Aorta (tissue), 5 donors: ENCODE data around the gene ZFP62. TPM values are rescaled to one million over a fixed set of nuclear protein-coding genes. Genes with fewer than 3 reads are reported as not detected.
"Not testable (repeated sequence)": the region's sequence is repeated elsewhere in the genome, so short reads cannot be mapped to it uniquely, and the experiment has no call there.

Source experiments
- ATAC-seq: fragments of 200-7000 bp; cut with Tn5 transposase; one replicate; pipeline ENCODE4 v1.9.1; 2022; ENCODE audit warnings: moderate library complexity; ENCODE audit not compliant: low FRiP score
- DNase-seq, 2 donors: peaks; one replicate each; pipeline ENCODE4 v3.0.0-alpha.2; 2020
- H3K27ac ChIP-seq, 2 donors: one replicate each; pipeline ENCODE4 v1.5.1; 2013; ENCODE audit warnings: low read length in 2 of 2, mild to moderate bottlenecking in 2 of 2, moderate library complexity in 2 of 2, control low read depth in 1 of 2, inconsistent platforms in 1 of 2, low read depth in 1 of 2
- H3K27me3 ChIP-seq, 2 donors: one replicate each; pipeline ENCODE4 v1.6.1; 2013; ENCODE audit warnings: control low read depth in 1 of 2, low read length in 1 of 2, mild to moderate bottlenecking in 1 of 2, moderate library complexity in 1 of 2; ENCODE audit not compliant: insufficient read depth in 2 of 2, control insufficient read depth in 1 of 2
- H3K36me3 ChIP-seq, 2 donors: one replicate each; pipeline ENCODE4 v1.6.1; 2013; ENCODE audit warnings: control low read depth in 1 of 2, low read length in 1 of 2, mild to moderate bottlenecking in 1 of 2; ENCODE audit not compliant: insufficient read depth in 2 of 2, control insufficient read depth in 1 of 2
- H3K4me1 ChIP-seq, 2 donors: one replicate each; pipeline ENCODE4 v1.6.1; 2013; ENCODE audit warnings: low read length in 2 of 2, control low read depth in 1 of 2, mild to moderate bottlenecking in 1 of 2, moderate library complexity in 1 of 2; ENCODE audit not compliant: insufficient read depth in 2 of 2, control insufficient read depth in 1 of 2
- H3K4me3 ChIP-seq, 2 donors: one replicate each; pipeline ENCODE4 v1.5.1; 2013; ENCODE audit warnings: low read length in 2 of 2, control low read depth in 1 of 2, mild to moderate bottlenecking in 1 of 2
- H3K9me3 ChIP-seq: one replicate; pipeline ENCODE4 v1.6.1; 2013; ENCODE audit warnings: mild to moderate bottlenecking, low read length; ENCODE audit not compliant: control insufficient read depth
- WGBS, 2 donors: extraction: QIAGEN DNeasy Blood & Tissue Kit; methylation state at CpG; one replicate each; pipeline ENCODE4 v1.1.7; 2013; 5-methylcytosine and 5-hydroxymethylcytosine counted together
- intact Hi-C, 2 donors: fragments of 100-400 bp; cut with DNase I; formaldehyde crosslinking; loops; one replicate each; pipeline versions ENCODE4 v1.14.2 to v1.15.0; 2022
- polyA plus RNA-seq, 2 donors: library from polyadenylated mRNA; stranded (reverse); fragments of 200-250 nt; gene quantifications; one replicate each; pipeline ENCODE4 v1.2.3, GENCODE V29; 2013
- total RNA-seq, 2 donors: library from RNA; stranded (reverse); fragmentation: NEBNext Ultra II Directional; extraction: Animal tissue kit (Norgen Biotek cat#: 25700); gene quantifications; one replicate each; pipeline ENCODE4 v1.2.1, GENCODE V29; 2021
- donor health status: healthy with polysubstance abuse.
- donor health status: Bipolar disorder and iron deficiency.
- donor health status: DM: no; HTN: no; CAD: no.
- donor health status: DM: no; HTN: no; CAD: no.
- donor health status: DM: yes; HTN: yes; CAD: no.

The ZFP62 gene
- total and polyA plus RNA-seq, 4 donors = 6.5 to 24.7 (median 16.1) TPM

GRCh38 chr5:180898621-180899246 lies 37.7 kb upstream of the ZFP62 start, which contains the start of gene BTNL8:
Gene BTNL8, plus strand, starts transcription at chr5:180899159. Its CDS starts 152 bp downstream, at chr5:180899311.
- Histone ChIP-seq H3K36me3 (no peaks in the 10 kb centered on the region), H3K4me3 (no peak within 1 kb of the TSS), H3K4me1 (no peaks in the 10 kb centered on the region), H3K9me3 (no peaks in the 10 kb centered on the region), H3K27me3 (no peaks in the 10 kb centered on the region), H3K27ac (no peak within 1 kb of the TSS)
- ATAC-seq (no peak), DNase-seq (no peak)
- intact Hi-C loops = no loop called here
- 85 to 90% methylated on average over 9 of the region's 9 CpGs for WGBS, 2 donors

DNA sequence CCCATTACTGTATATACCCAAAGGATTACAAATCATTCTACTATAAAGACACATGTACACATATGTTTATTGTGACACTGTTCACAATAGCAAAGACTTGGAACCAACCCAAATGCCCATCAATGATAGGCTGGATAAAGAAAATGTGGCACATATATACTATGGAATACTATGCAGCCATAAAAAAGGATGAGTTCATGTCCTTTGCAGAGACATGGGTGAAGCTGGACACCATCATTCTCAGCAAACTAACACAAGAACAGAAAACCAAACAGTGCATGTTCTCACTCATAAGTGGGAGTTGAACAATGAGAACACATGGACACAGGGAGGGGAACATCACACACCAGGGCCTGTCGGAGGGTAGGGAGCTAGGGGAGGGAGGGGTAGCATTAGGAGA lies 34.3 kb upstream of the ZFP62 start:
- H3K27ac ChIP-seq, H3K27me3 ChIP-seq, H3K4me3 ChIP-seq, ATAC-seq, DNase-seq, H3K9me3 ChIP-seq, H3K36me3 ChIP-seq, H3K4me1 ChIP-seq, intact Hi-C loops: not testable (repeated sequence)
- 82 to 88% methylated on average over 1 of the region's 1 CpG for WGBS, 2 donors

DNA sequence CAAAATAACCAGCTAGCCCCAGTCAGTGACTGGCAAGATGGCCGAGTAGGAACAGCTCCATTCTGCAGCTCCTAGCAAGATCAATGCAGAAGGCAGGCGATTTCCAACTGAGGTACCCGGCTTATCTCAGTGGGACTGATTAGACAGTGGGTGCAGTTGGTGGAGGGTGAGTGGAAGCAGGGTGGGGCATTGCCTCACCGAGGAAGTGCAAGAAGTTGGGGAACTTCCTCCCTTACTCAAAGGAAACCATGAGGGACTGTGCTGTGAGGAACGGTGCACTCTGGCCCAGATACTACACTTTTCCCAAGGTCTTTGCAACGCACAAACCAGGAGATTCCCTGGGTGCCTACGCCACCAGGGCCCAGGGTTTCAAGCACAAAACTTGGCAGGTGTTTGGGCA lies 28.3 kb upstream of the ZFP62 start:
- WGBS, 2 donors = 71 to 74% methylated on average over 7 of the region's 7 CpGs

GRCh38 chr5:180885845-180886529 lies 24.9 kb upstream of the ZFP62 start:
- ATAC-seq, H3K27me3 ChIP-seq, H3K9me3 ChIP-seq, H3K4me3 ChIP-seq, H3K4me1 ChIP-seq, intact Hi-C loops, H3K36me3 ChIP-seq, H3K27ac ChIP-seq, DNase-seq: not testable (repeated sequence)
- WGBS, 2 donors = 62 to 63% methylated on average over 11 of the region's 11 CpGs

More for the DNA sequence above, 28.3 kb upstream of the ZFP62 start:
- no peaks in the 10 kb centered on the region for H3K36me3 ChIP-seq
- no peaks in the 10 kb centered on the region for H3K4me1 ChIP-seq
- intact Hi-C loops = no loop called here
- H3K4me3 ChIP-seq = no peak overlapping the region
- H3K9me3 ChIP-seq = peaks cover 5% of the 10 kb centered on the region
- ATAC-seq (no peak), DNase-seq (no peak)
- H3K27ac ChIP-seq = no peak overlapping the region
- no peaks in the 10 kb centered on the region for H3K27me3 ChIP-seq

DNA sequence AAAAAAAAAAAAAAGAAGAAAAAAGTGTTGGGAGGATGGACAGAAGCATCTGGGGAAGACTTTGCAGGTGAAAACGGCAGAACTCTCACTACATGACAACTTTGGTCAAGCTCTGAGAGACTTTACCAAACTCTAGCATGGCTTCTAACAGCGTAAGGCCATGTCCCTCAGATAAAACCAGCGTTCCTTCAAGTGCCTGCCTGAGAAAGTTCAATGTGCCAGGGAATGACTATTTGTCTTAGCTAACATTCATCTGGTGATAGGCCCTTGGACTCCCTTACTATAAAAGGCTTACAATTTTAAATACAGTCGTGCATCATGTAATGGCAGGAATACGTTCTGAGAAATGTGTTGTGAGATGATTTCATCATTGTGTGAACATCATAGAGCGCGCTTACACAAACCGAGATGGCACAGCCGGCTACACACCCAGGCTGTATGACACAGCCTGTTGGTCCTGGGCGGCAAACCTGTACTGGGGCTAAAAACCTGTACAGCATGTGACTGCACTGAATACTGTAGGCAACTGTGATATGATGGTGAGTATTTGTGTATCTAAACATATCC lies 14.9 kb upstream of the ZFP62 start:
- intact Hi-C loops = no loop called here
- H3K4me1 ChIP-seq = no peaks in the 10 kb centered on the region
- 39 to 41% methylated on average over 10 of the region's 10 CpGs for WGBS, 2 donors
- H3K27me3 ChIP-seq = no peaks in the 10 kb centered on the region
- no peak overlapping the region for H3K4me3 ChIP-seq
- ATAC-seq = no peak
- no peaks in the 10 kb centered on the region for H3K36me3 ChIP-seq
- no peak for DNase-seq
- H3K27ac ChIP-seq = no peak overlapping the region
- no peaks in the 10 kb centered on the region for H3K9me3 ChIP-seq

DNA sequence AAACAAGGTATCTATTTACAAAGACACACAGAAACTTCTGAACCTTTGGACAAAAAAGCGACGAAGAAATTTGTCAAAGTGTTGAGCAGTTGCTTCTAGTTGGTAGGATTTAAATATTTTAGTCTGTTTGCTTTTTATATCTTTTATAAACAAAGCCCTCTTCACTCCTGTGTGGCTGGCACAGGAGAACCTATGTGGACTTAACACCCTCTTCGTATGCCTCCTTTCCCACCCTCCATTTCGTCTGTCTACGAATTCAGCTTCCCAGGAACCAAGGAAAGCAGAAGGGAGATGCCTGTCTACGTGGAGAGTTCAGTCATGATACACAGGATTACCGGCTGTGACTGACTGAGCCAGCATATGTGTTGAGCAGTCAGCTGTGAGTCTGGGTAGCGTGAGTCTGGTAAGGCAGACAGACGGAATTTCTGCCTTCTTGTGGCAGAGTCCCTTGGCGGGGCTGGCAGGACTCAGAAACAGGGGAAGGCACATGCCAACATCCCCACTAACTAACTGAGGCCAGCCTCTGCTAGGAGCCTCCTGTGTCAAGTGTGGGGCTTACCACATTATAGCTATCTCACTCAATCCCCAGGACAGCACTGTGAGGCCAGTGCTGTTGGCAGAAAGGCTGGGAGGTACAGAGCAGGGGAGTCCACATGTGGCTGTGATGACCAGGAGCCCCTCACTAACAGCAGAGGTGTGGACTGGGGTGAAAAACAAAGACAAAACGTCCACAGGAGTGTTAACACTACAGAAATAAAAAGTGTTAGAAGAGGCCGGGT lies 13.9 kb upstream of the ZFP62 start:
- intact Hi-C loops = no loop called here
- H3K36me3 ChIP-seq = no peaks in the 10 kb centered on the region
- H3K4me3 ChIP-seq = no peak overlapping the region
- no peaks in the 10 kb centered on the region for H3K9me3 ChIP-seq
- ATAC-seq (no peak), DNase-seq (no peak)
- no peaks in the 10 kb centered on the region for H3K4me1 ChIP-seq
- no peak overlapping the region for H3K27ac ChIP-seq
- 74 to 81% methylated on average over 12 of the region's 12 CpGs for WGBS, 2 donors
- no peaks in the 10 kb centered on the region for H3K27me3 ChIP-seq

GRCh38 chr5:180873615-180874520 lies 12.8 kb upstream of the ZFP62 start:
- Histone ChIP-seq H3K9me3 (no peaks in the 10 kb centered on the region), H3K27me3 (no peaks in the 10 kb centered on the region), H3K4me1 (no peaks in the 10 kb centered on the region), H3K27ac (no peak overlapping the region), H3K36me3 (no peaks in the 10 kb centered on the region), H3K4me3 (no peak overlapping the region)
- no peak for DNase-seq
- intact Hi-C loops = no loop called here
- 78 to 80% methylated on average over 13 of the region's 13 CpGs for whole genome bisulfite sequencing, 2 donors
- ATAC-seq = no peak

DNA sequence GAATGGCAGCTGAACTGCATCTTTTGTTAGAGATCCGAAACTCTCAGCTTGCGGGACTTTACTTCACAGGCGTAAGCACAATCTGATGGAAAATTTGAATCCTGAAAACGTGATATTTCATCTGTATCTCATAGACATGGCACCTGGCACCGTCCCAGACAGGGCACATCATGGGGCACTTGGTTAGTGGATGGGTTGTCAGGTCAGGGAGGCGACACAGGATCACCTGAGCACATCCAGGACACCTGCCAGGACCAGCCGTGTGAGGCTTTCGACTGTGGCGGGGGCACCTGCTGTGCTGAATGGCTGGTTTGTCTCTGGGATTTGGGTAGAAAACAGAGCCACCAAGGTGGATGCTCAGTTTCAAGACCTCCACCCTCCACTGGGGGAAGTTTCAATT lies 11.3 kb upstream of the ZFP62 start:
- Histone ChIP-seq H3K9me3 (no peaks in the 10 kb centered on the region), H3K27me3 (no peaks in the 10 kb centered on the region), H3K4me3 (no peak overlapping the region), H3K36me3 (no peaks in the 10 kb centered on the region), H3K27ac (no peak overlapping the region), H3K4me1 (no peaks in the 10 kb centered on the region)
- DNase-seq = no peak
- ATAC-seq = no peak
- intact Hi-C loops = no loop called here
- 80 to 83% methylated on average over 9 of the region's 9 CpGs for WGBS, 2 donors
